Fibroblast of villous mesenchyme (primary cell): ENCODE results near the gene MKKS. TPM values are rescaled to one million over a fixed set of nuclear protein-coding genes. Genes with fewer than 3 reads are reported as not detected.

Source experiments
- DNase-seq: peaks from one replicate; pipeline ENCODE4 v3.0.0-alpha.2; 2010; ENCODE audit warnings: low read depth
- H3K4me3 ChIP-seq: 2 replicates; pipeline ENCODE4 v1.5.1; 2011; ENCODE audit warnings: low read depth, mild to moderate bottlenecking, low read length
- total RNA-seq: library from RNA; depleted of rRNA; stranded (reverse); fragments of >200 nt; gene quantifications from 2 replicates; pipeline ENCODE4 v1.2.3, GENCODE V29; 2012
- TF ChIP-seq, protein P1 (sequence below): IDR thresholded peaks from 2 replicates; pipeline ENCODE4 v1.5.1; 2012; ENCODE audit warnings: low read depth, mild to moderate bottlenecking, low read length; ENCODE audit not compliant: insufficient read depth

Gene MKKS
- total RNA-seq, 1 donor, result 9.1 TPM

DNA sequence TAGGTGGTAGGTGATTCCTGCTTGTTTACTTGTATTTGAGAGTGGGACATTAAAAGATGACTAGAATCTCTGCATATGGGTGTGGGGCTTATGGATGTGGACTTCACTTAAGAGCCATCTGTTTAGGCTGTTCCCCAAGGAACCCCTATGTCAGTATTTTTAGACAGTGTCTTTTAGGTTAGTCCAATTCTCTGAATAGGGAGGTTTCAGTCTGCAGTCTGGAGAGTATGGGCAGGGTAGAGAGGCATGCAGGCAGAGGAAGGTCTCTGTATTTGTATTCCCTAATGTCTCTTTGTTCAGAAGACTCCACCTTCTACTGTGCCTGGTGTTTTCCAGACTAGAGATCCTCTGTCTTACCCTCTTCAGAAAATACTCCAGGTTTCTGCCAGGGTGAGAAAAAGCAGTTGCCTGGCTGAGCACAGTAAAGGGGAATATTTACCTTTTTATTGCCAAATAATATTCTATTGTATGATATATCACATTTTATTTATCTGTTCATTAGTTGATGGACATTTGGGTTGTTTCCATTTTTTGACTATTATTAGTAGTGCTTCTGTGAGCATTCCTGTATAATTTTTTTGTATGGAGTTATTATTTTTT lies 20.2 kb upstream of the MKKS start:
- no peak overlapping the region for H3K4me3 ChIP-seq
- TF ChIP-seq, protein P1, sequence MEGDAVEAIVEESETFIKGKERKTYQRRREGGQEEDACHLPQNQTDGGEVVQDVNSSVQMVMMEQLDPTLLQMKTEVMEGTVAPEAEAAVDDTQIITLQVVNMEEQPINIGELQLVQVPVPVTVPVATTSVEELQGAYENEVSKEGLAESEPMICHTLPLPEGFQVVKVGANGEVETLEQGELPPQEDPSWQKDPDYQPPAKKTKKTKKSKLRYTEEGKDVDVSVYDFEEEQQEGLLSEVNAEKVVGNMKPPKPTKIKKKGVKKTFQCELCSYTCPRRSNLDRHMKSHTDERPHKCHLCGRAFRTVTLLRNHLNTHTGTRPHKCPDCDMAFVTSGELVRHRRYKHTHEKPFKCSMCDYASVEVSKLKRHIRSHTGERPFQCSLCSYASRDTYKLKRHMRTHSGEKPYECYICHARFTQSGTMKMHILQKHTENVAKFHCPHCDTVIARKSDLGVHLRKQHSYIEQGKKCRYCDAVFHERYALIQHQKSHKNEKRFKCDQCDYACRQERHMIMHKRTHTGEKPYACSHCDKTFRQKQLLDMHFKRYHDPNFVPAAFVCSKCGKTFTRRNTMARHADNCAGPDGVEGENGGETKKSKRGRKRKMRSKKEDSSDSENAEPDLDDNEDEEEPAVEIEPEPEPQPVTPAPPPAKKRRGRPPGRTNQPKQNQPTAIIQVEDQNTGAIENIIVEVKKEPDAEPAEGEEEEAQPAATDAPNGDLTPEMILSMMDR, result no peak
- no peak for DNase-seq

DNA sequence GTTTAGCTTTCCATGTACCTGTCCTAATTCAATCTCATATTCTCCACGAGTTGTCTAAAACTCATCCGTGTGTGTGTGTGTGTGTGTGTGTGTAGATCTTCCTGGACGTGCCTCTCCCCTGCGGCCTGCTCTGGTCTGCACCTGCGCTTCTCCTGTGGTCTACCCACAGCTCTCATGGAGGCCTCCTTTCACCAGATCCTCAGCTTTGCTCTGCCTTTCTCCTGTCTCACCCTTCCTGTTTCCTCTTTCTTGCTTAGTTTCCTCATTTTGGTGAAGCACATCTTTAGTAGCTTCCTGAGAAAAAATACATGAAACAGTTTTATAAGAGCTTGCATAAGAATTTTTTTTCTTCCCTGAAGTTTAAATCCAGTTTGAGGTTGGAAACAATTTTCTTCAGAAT lies 19.2 kb upstream of the MKKS start:
- TF ChIP-seq, protein P1, result no peak
- no peak for DNase-seq
- no peak overlapping the region for H3K4me3 ChIP-seq

DNA sequence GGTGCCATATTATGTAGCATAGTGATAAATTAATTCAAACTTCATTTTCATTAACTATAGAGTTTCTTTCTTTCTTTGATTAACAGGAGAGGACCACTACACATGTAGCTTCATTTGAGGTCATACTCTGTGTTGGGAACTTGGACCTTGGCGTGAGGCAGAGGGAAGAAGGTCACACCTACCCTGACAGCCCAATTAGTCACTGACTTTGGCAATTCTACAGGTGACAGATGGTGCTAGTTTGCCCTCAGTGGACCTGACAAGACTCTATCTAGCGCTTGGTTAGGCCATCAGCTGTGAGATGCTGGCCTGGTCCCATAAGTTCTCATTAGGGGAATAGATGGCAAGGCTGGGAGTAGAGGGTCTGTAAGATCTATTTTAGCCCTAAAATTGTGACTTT lies 15.2 kb upstream of the MKKS start:
- TF ChIP-seq, protein P1, result no peak
- no peak overlapping the region for H3K4me3 ChIP-seq
- no peak for DNase-seq

DNA sequence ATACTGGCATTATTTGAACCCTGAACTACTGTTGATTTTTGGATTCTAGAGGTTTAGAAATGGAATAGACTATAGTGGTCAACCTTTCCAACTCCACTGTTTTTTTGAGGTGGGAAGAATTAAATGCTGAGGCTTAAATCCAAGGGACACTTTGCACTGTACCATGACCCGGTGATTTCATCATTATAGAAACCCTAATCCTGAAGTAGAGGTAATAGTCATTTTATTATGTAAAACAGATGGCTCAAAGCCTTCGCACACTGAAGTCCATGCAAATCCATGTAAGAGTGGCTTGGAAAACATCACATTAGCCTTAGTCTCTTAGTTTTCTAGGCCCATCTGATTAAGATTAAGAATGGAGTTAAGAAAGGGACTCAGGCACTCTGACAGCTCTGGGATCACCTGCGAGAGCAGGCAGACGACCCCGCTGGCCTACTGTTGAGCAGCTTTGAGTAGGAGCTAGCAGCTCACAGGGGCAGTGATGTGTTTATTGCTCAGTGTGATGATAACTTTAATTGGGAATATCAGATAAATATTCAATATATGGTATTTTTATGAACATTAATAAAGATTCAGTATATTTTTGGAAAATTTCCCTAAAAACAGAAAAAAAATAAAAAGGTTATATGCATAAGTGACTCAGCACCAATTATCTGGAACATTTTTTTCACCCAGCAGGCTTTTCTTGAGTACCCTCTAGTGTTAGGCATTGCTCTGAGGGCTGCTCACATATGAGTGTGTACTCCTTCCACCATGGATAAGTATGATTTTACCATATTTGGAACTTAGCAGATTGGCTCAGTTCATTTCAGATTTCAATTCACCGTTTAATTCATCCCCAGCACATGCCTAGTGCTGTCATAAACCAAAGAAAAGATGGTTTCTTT lies 14.5 kb upstream of the MKKS start:
- H3K4me3 ChIP-seq, result no peak overlapping the region
- TF ChIP-seq, protein P1, result no peak
- DNase-seq, result no peak

DNA sequence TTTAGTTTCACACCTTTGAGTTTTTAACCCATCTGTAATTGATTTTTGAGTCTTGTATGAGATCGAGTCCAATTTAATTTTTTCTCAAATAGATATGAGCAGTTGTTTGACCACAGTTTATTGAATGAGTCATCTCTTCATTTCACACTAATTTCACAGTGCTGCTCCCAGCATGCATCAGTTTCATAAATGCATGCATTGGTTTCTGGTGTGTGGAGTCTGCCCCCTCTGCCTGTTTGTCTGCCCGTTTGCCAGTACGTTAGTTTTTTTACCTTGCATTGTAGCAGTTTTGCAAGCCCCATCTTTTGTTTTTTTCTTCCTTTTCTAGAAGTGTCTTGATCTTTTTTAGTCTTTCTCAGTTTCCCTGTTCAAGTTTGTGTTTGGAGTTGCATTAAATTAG lies 13.0 kb upstream of the MKKS start:
- no peak overlapping the region for H3K4me3 ChIP-seq
- TF ChIP-seq, protein P1, result no peak
- peak; percentile 69 for DNase-seq

DNA sequence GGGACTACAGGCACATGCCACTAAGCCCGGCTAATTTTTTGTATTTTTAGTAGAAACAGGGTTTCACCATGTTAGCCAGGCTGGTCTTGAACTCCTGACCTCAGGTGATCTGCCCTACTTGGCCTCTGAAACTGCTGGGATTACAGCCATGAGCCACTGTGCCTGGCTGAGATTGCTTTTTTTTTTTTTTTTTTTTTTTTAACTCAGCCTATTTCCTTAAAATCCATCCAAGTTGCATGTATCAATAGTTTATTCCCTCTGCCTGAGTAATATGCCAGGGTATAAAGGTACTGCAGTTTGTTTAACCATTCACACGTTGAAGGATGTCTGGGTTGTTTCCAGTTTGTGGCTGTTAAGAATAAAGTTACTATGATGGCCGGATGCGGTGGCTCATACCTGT lies 11.7 kb upstream of the MKKS start:
- no peak overlapping the region for H3K4me3 ChIP-seq
- no peak for DNase-seq

More for the DNA sequence above, 11.7 kb upstream of the MKKS start:
- TF ChIP-seq, protein P1, result no peak
